Inflammatory macrophage treated with lipopolysaccharide for 1 hour (primary cell): Measurements from ENCODE around the gene MAP2K6.

Experiments used
- DNase-seq, 2 donors: peaks; one replicate each; pipeline ENCODE4 v3.0.0-alpha.2; 2020 to 2022

MAP2K6 gene

DNA sequence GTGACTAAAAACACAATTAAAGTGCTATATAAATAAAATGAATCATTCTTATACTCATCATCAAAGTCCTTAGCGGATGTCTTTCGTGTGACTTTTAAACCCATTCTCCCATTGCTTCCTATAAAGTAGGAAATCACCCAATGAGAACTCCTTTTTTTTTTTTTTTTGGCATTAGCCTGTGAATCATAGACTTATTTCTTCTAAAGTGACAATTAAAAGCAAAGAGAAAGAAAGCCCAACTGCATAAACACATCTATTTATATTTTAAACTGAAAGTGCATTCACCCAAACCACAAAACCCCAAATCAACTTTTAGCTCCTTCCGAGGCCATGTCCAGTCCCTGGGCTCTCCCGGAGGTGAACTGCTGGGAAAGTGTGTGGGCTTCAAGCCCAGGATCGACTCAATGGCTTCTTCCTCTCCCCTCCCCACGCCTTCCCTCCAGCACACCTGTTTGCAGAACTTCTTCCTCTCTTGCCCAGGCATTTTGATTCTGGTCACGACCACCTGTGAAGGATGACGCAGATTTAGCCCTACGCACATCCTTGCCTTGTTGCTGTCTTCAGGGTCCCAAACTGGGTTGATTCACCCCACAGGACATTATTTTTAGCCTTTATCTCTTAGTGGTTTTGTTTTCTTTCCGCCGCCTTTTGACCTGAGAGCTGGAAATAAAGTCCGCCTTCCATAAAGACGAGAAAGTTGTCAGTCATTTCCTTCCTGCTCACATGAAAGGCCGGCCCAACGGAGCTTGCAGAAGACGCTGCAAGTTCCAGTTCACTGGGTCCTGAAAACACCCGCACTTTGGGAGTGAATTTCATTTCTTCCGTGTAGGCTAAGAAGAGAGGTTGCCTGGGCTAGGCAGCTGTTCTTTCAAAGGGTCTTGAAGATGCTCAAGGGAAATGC is 166.8 kb downstream of the MAP2K6 start:
- no peak for DNase-seq

DNA sequence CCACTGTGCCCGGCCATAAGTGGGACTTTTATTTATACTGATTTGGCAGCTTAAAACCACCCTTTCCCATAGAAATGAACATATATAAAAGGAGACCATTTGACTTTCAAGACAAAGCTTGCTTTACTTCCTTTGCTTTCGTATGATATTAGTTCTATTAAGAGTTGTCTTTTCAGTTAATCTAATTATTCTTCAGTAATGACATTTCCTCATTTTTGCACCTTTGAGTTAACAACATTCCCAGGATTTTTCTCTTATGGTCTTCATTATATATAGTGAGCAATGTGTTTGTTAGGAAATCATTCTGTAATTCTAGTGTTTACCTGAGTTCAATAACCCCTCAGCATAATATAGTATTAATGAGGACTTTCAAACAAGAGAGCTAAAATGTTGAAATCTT is 173.8 kb downstream of the MAP2K6 start:
- DNase-seq: no peak

DNA sequence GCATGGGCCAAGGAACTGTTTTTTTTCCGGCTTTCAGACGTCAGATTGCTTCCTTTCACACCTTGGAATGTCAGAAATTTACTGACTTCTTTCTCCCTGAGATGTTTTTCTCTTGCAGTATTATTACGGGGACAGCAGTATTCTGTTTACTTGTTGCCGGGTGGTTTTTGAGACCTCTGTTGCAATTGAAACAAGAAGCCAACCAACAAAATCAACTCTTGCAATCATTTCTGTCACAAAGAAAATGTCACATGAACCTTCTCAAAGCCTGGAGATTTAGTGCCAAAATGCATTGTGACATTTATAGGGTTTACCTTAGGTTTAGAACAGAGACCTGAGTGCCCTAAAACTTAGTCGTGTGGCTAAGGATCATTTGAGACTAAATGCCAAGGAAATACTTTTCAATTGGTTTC is 174.3 kb downstream of the MAP2K6 start:
- no peak for DNase-seq

DNA sequence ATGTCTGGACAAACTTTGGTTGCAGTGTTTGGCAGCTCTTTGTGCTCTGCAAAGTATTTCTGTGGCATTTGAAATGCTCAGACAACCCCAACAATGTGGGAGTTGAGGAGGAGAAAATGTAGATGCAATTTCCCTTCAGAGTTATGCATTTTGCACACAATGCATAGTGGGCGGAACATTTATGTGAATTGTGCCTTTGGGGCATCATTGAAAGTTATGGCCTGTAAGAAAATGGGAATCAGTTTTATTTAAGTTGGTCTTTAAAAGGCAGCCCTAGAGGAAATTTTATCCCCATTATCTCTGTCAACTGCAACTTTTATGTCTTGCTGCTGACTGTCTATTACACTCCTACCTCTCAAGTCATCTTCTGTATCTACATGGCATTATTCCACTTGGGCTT is 176.2 kb downstream of the MAP2K6 start:
- DNase-seq: no peak

DNA sequence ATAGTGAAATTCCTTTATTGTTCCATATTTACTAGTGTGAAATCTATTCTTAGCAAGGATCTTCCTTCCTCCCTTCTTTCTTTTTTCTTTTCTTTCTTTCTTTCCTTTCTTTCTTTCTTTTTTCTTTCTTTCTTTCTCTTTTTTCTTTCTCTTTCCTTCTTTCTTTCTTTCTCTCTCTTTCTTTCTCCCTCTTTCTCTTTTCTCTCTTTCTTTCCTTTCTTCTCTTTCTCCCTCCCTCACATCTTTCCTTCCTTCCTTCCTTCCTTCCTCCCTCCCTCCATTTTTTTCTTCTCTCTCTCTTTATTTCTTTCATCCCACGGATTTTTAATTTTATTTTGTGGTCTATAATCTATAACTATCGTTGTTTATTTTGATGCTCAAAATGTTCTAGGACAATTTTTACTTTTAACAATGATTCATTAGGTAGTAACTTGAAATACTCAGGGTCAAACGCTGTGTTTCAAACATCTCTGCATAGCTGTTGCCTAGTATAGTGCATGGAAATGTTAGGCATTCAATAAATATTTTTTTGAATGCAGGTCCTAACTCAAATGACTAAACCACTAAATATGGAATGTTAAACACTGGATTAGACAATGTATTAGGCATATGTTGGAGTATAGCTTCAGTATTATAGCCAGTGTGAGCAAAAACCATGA is 178.3 kb downstream of the MAP2K6 start:
- DNase-seq: no peak

DNA sequence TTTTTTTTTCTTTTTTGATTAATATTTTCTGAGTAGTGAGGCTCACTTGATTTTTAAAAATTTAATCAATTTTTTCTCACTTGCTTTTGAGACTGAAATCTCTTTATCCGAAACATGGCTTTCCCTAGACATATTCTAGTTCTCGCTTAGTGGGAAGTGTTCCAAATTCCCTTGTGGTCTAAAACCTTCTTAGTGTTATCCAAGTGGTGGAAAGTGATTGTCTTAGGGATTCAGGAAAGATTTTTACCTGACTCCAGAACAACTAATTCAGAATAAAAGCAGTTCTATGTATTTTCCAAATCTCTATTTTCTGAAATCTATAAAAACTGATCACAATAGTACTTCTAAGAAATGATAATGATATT is 178.8 kb downstream of the MAP2K6 start:
- DNase-seq: no peak

DNA sequence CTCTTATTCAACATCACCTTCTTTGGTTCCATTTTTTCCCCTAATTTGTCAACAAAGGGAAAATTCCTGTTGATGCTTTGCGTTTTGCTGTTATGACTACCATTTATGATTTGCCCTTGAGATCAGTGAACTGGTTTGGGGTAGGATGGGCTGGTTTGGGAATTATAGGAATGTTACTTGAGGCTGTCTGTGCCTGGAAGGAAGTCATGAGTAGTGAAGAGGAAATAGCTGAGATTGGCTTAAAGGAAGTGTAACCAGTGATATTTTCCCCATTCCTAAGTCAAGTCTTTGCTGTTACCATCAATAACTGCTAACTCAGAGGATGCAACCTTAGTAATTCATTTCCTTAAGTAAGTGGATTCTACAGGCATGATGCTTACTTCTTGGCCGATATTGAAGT is 179.2 kb downstream of the MAP2K6 start:
- DNase-seq: no peak

DNA sequence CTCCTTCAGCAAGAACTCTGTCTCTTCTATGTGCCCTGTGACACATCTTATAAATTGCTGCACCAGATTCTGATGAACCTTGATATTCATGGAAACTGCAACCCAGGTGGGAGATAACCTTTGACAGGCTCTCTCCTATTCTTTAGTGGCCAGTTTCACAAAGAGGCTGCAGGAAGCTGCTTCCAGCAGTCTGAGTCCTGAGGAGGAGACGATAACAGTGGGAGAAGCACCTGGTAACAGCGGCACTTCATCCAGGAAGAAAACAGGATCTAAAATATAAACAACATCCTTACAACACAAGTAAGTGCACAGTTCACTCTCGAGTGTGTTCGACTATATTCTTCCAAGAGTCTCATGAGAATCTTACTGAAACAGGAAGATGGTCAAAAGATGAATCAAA is 180.1 kb downstream of the MAP2K6 start:
- DNase-seq: no peak

DNA sequence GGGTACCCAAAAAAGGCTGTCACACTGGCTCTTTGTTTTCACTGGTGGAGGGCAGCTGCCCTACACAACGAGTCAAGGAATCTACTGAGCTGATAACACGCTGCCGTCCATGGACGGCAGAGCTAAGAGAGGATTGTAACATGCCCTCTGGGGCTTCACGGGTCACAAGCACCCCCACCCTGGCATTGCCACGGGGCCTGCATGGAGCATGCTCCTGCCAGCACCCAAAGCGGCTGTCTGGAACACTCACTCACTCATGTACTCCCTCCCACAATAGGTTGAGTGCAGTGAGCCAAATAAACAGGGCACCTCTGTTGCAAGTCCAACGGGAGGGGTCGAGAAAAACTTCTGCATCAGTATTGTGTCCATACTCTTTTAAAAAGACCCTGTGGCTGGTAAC is 181.6 kb downstream of the MAP2K6 start:
- no peak for DNase-seq

DNA sequence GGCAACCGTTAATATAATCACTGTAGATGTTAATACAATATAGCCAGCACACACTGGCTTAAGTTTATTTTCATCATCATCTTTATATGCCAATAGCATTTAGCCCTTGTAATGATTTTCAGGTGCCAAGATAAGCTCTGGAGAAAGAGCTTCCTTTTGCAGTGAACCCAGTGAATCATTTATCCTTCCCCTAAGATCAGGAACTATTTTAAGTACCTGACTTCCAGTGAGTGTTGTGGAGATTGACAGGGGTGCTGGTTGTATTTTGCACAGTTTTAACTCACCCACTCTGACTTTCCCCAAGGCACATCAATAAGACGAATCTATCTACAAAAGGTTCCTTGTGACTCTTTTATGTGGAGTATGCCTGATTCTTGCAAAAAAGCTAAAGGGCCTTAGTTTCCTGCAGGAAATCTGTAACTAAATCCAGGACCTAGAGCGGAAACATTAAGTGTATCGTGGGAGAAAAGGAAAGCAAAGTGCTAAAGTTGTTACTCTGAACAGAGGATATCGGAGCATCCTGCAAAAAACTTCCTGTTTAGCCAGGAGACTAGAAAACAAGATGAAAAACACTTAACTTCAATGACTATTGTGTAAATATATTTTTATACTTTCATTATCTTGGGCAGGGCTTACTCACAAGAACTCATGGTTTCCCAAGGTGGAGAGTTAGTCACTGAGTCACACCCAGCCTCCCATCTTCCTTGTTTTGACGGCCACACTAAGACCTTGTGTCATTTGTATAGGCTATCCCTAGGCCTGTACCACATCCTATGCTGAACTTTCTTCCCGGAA is 183.6 kb downstream of the MAP2K6 start:
- no peak for DNase-seq

DNA sequence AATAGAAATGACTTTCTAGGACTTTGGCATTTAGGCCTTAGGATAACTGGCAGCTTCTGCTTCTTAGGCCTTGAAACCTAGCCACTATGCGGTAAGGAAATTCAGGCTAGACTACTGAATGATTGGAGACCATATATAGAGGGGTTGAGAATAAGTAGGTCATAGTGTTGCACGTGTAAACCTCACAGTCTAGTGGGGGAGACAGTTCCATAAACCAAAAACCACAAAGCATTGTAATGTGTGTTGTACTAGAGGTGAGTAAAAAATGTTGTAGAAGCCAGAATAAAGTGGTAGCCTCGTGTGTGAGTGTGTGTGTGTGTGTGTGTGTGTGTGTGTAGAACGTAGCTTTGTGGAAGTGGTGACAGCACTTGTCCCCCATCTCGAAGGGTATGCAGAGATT is 188.5 kb downstream of the MAP2K6 start:
- DNase-seq: no peak
